Epithelial cell of proximal tubule (primary cell): Measurements from ENCODE around the gene SNAPC4. TPM values are rescaled to one million over a fixed set of nuclear protein-coding genes. Genes with fewer than 3 reads are reported as not detected.
A peak's percentile ranks its signal among the peaks of the same experiment; 100 is the strongest.

ENCODE experiments used
- DNase-seq: peaks from one replicate; pipeline ENCODE4 v3.0.0-alpha.2; 2011; ENCODE audit warnings: low read depth
- H3K4me3 ChIP-seq: 2 replicates; pipeline ENCODE4 v1.5.1; 2011; ENCODE audit warnings: low read depth, mild to moderate bottlenecking, low read length
- total RNA-seq: library from RNA; depleted of rRNA; stranded (reverse); fragments of >200 nt; gene quantifications from 2 replicates; pipeline ENCODE4 v1.2.3, GENCODE V29; 2015
- TF ChIP-seq, protein P1 (sequence below): conservative IDR thresholded peaks from 2 replicates; pipeline ENCODE4 v1.5.1; 2012; ENCODE audit warnings: low read depth, mild to moderate bottlenecking, low read length

SNAPC4 gene
- total RNA-seq, 1 donor from 2014 or later: 22.4 TPM

GRCh38 chr9:136401173-136401922 is 1.4 kb upstream of the SNAPC4 start:
- TF ChIP-seq, protein P1, sequence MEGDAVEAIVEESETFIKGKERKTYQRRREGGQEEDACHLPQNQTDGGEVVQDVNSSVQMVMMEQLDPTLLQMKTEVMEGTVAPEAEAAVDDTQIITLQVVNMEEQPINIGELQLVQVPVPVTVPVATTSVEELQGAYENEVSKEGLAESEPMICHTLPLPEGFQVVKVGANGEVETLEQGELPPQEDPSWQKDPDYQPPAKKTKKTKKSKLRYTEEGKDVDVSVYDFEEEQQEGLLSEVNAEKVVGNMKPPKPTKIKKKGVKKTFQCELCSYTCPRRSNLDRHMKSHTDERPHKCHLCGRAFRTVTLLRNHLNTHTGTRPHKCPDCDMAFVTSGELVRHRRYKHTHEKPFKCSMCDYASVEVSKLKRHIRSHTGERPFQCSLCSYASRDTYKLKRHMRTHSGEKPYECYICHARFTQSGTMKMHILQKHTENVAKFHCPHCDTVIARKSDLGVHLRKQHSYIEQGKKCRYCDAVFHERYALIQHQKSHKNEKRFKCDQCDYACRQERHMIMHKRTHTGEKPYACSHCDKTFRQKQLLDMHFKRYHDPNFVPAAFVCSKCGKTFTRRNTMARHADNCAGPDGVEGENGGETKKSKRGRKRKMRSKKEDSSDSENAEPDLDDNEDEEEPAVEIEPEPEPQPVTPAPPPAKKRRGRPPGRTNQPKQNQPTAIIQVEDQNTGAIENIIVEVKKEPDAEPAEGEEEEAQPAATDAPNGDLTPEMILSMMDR: no peak
- no peak for DNase-seq
- no peak overlapping the region for H3K4me3 ChIP-seq

DNA sequence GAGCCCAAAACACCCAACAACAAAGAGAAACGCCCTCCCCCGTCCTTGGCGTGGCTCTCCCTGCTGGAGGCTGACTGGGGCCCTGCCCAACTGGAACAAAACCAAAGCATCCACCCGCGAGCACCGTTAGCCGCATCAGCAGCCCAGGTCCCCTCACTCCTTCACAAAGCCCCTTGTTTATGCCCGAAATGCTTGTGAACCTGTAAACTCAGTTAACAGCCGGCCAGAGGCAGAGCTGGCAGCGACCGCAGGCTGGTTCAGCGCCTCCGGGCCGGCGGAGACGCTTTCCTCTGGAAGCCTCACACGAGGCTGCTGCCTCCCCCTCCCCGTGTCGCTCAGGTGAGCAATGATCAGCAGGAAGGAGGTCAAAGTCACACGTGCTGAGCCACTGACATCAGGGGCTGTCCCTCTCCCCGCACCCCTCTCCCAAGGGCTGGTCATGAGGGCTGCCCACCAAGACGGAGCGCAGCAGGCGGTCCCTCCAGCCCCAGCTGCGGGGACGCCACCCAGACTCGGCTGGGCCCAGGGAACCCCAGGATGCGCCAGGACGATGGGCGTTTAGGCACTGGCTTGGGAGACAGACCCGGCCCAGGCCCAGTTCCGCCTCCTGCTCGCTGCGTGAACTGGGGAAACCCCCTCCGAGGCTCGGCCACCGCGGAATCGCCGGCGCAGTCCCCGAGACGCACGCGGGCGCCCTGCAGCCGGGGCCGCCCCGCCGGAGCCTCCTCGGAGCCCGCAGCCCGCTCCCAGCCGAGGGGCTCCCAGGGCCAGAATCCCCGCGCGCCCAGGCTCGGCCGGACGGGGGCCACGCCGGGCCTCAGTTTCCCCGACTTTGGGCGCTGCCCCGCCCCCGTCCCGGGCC is 563 bp downstream of the SNAPC4 start:
- H3K4me3 ChIP-seq: peak overlapping the region; percentile 96
- TF ChIP-seq, protein P1: no peak
- no peak for DNase-seq

DNA sequence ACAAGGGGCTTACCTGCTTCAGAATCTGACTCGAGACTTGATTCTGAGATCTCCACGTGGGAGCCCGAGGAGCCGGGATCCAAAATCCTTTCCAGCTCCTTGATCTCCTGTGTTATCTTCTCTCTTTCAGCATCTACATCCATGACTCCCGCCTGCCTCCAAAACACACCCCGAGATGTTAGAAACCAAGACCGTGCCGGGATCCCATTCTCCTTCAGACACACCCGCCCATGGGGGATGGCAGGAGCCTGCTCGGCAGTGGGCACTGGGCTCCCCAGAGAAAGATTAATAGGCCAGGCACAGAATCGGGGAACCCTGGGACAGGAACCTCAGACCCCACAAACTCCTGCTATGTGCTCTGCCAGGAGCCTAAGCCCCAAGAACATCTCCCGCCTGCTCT is 1.7 kb downstream of the SNAPC4 start:
- peak overlapping the region; percentile 96 for H3K4me3 ChIP-seq
- DNase-seq: no peak
- TF ChIP-seq, protein P1: no peak

- H3K4me3 ChIP-seq: no peak overlapping the region
- no peak for DNase-seq
- TF ChIP-seq, protein P1: no peak
Measured at GRCh38 chr9:136397643-136398042, 2.3 kb downstream of the SNAPC4 start.

GRCh38 chr9:136396219-136396515 is 3.8 kb downstream of the SNAPC4 start:
- H3K4me3 ChIP-seq: no peak overlapping the region
- TF ChIP-seq, protein P1: no peak
- DNase-seq: no peak

- DNase-seq: no peak
- no peak overlapping the region for H3K4me3 ChIP-seq
- TF ChIP-seq, protein P1: no peak
Measured at GRCh38 chr9:136395345-136396218, 4.4 kb downstream of the SNAPC4 start.
